ENCODE results near the gene KATNAL1. TPM values are rescaled to one million over a fixed set of nuclear protein-coding genes. Genes with fewer than 3 reads are reported as not detected.

KATNAL1 gene
- polyA plus RNA-seq, 3 donors: 0.49 to 1.2 (median 1.0) TPM

DNA sequence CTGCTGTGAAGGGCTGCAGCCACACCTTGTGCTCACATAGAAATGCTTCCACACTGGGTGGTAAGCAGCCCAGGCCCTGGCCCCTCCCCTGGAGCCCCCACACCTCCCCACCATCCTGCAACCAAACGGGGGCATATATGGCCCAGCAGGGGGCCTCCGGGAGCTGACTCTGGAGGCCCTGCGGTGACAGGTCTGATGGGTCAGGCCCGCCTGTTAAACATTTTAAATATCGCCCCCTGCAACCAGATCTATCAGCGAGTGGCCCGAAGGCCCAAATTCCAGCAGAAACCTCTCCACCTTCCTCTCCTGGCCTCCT lies 48.0 kb upstream of the KATNAL1 start:
- intact Hi-C loops (cut with micrococcal nuclease): no loop called here
- peak overlapping the region; percentile 23 for H2AFZ ChIP-seq (ENCODE audit: insufficient read depth, low read depth, low read length, poor library complexity, severe bottlenecking)
- H3K9me3 ChIP-seq (replicated peaks in 1 of 2; ENCODE audit: control insufficient read depth in 1 of 2, insufficient read depth in 1 of 2, low read length in 2 of 2): peaks cover 0 to 5% of the 10 kb centered on the region in 2 donors
- no peaks in the 10 kb centered on the region for H3K36me3 ChIP-seq (replicated peaks in 1 of 2; ENCODE audit: control insufficient read depth in 1 of 2, insufficient read depth in 2 of 2, low read length in 2 of 2)
- H3K27me3 ChIP-seq (ENCODE audit: control insufficient read depth in 2 of 2, insufficient read depth in 2 of 2, low read length in 2 of 2): no peaks in the 10 kb centered on the region
- H3K9ac ChIP-seq (ENCODE audit: insufficient read depth, low read length, poor library complexity, severe bottlenecking): no peak overlapping the region
- peaks cover 0 to 4% of the 10 kb centered on the region in 2 donors for H3K4me1 ChIP-seq (ENCODE audit: control insufficient read depth in 1 of 2, insufficient read depth in 2 of 2, low read length in 2 of 2)
- H3K4me2 ChIP-seq (replicated peaks; ENCODE audit: extremely low read depth, low read length, poor library complexity, severe bottlenecking): no peak overlapping the region
- Mint-ChIP-seq H3K27me3 (ENCODE audit: low read depth in 3 of 3) (peaks cover 1 to 2% (median 1%) of the 10 kb centered on the region in 3 donors), H3K27ac (no peak overlapping the region), H3K9me3 (peaks cover 5 to 12% (median 8%) of the 10 kb centered on the region in 7 donors), H3K36me3 (no peaks in the 10 kb centered on the region), H3K4me3 (no peak overlapping the region), H3K4me1 (peaks cover 6% of the 10 kb centered on the region)
- no peaks in the 10 kb centered on the region for H4K20me1 ChIP-seq (ENCODE audit: insufficient read depth, low read length)
- TF ChIP-seq, protein P1, sequence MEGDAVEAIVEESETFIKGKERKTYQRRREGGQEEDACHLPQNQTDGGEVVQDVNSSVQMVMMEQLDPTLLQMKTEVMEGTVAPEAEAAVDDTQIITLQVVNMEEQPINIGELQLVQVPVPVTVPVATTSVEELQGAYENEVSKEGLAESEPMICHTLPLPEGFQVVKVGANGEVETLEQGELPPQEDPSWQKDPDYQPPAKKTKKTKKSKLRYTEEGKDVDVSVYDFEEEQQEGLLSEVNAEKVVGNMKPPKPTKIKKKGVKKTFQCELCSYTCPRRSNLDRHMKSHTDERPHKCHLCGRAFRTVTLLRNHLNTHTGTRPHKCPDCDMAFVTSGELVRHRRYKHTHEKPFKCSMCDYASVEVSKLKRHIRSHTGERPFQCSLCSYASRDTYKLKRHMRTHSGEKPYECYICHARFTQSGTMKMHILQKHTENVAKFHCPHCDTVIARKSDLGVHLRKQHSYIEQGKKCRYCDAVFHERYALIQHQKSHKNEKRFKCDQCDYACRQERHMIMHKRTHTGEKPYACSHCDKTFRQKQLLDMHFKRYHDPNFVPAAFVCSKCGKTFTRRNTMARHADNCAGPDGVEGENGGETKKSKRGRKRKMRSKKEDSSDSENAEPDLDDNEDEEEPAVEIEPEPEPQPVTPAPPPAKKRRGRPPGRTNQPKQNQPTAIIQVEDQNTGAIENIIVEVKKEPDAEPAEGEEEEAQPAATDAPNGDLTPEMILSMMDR (IDR thresholded peaks at IDR 0.05): peak; percentile 74
- peak in 2 of 3 donors; percentile 31 to 46 for DNase-seq
- H3K4me3 ChIP-seq (replicated peaks in 1 of 3; ENCODE audit: low read depth in 2 of 3, low read length in 3 of 3): no peak overlapping the region
- 11% methylated on average over 3 of the region's 7 CpGs for WGBS (ENCODE audit: insufficient coverage)
- no peak overlapping the region for H3K27ac ChIP-seq (ENCODE audit: low read depth in 1 of 2, low read length in 2 of 2)
- H3K79me2 ChIP-seq (ENCODE audit: insufficient read depth, low read length): no peaks in the 10 kb centered on the region

DNA sequence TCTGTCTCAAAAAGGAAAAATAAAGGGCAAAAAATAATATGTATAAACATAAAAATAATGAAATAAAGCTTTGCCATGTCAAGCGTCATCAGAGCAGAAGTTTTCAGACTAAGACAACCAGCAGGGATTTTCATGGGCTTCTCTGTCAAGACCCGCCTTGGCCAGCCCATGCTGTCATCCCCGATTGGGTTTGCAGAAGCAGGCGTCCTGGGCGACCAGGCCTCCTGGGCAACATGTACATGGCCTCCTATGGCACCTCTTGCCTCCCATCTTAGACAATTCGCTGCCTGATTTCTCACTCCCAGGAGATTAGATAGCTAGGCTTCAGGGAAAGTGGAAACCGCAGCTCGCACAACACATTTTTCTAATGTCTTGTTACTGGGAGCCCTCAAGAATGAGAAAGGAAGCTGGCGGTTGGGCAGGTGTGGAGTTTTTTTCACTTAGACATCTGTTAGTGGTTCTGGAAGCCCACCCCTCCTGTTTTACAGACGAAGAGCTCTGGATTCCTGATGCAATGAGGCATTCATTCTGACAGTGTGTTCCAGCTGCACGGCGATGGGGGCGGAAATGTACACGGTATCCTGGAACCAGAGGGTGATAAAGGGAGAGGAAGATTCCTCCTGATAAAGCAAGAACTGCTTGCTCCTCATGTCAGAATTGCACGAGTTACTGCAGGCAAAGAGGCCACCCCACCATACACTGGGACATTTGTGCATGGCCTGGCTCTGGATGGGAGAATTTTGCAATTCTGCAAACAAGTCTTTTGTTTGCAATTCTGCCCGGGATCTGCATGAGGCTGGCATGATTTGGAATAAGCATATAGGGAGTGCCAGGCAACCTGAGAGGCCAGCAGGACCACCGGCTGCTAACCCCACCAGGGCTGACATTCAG lies 47.4 kb upstream of the KATNAL1 start:
- Histone ChIP-seq H3K9me3 (replicated peaks in 1 of 2; ENCODE audit: control insufficient read depth in 1 of 2, insufficient read depth in 1 of 2, low read length in 2 of 2) (peaks cover 0 to 5% of the 10 kb centered on the region in 2 donors), H3K4me1 (ENCODE audit: control insufficient read depth in 1 of 2, insufficient read depth in 2 of 2, low read length in 2 of 2) (peaks cover 0 to 4% of the 10 kb centered on the region in 2 donors), H3K79me2 (ENCODE audit: insufficient read depth, low read length) (no peaks in the 10 kb centered on the region), H3K4me3 (replicated peaks in 1 of 3; ENCODE audit: low read depth in 2 of 3, low read length in 3 of 3) (no peak overlapping the region), H3K4me2 (replicated peaks; ENCODE audit: extremely low read depth, low read length, poor library complexity, severe bottlenecking) (no peak overlapping the region), H3K36me3 (replicated peaks in 1 of 2; ENCODE audit: control insufficient read depth in 1 of 2, insufficient read depth in 2 of 2, low read length in 2 of 2) (no peaks in the 10 kb centered on the region), H3K27ac (ENCODE audit: low read depth in 1 of 2, low read length in 2 of 2) (no peak overlapping the region), H3K9ac (ENCODE audit: insufficient read depth, low read length, poor library complexity, severe bottlenecking) (no peak overlapping the region), H4K20me1 (ENCODE audit: insufficient read depth, low read length) (no peaks in the 10 kb centered on the region), H3K27me3 (ENCODE audit: control insufficient read depth in 2 of 2, insufficient read depth in 2 of 2, low read length in 2 of 2) (no peaks in the 10 kb centered on the region), H2AFZ (ENCODE audit: insufficient read depth, low read depth, low read length, poor library complexity, severe bottlenecking) (no peak overlapping the region)
- Mint-ChIP-seq H3K27ac (no peak overlapping the region), H3K9me3 (peaks cover 5 to 12% (median 8%) of the 10 kb centered on the region in 7 donors), H3K4me1 (peaks cover 4% of the 10 kb centered on the region), H3K27me3 (ENCODE audit: low read depth in 3 of 3) (peaks cover 1 to 2% (median 1%) of the 10 kb centered on the region in 3 donors), H3K4me3 (no peak overlapping the region), H3K36me3 (no peaks in the 10 kb centered on the region)
- 77% methylated on average over 13 of the region's 17 CpGs for WGBS (ENCODE audit: insufficient coverage)
- DNase-seq: no peak
- intact Hi-C loops (cut with micrococcal nuclease): no loop called here
- TF ChIP-seq, protein P1 (IDR thresholded peaks at IDR 0.05): no peak

Measured in CD14-positive monocyte (primary cell).